GM18519 (cell line): ENCODE data around the gene RAB11FIP2.

ENCODE experiments used
- ATAC-seq: cut with Tn5 transposase; IDR thresholded peaks from one replicate; pipeline ENCODE4 v1.9.1; 2021; ENCODE audit warnings: mild to moderate bottlenecking, moderate library complexity; ENCODE audit not compliant: unreplicated experiment, low FRiP score

Gene RAB11FIP2

GRCh38 chr10:118035354-118036005, 11.3 kb downstream of the RAB11FIP2 start:
- no peak for ATAC-seq

GRCh38 chr10:118034791-118035261, 11.9 kb downstream of the RAB11FIP2 start:
- ATAC-seq = no peak

- no peak for ATAC-seq
These were observed 12.8 kb downstream of the RAB11FIP2 start for GRCh38 chr10:118033905-118034304.

GRCh38 chr10:118032564-118032963, 14.2 kb downstream of the RAB11FIP2 start:
- no peak for ATAC-seq

- ATAC-seq = no peak
These were observed 15.2 kb downstream of the RAB11FIP2 start for GRCh38 chr10:118031351-118032075.

GRCh38 chr10:118028619-118029018, 18.1 kb downstream of the RAB11FIP2 start:
- peak; percentile 96 for ATAC-seq

GRCh38 chr10:118027397-118027796, 19.3 kb downstream of the RAB11FIP2 start:
- no peak for ATAC-seq

GRCh38 chr10:118026936-118027335, 19.8 kb downstream of the RAB11FIP2 start:
- ATAC-seq = no peak

GRCh38 chr10:118020365-118020764, 26.4 kb downstream of the RAB11FIP2 start:
- no peak for ATAC-seq

- no peak for ATAC-seq
These were observed 28.9 kb downstream of the RAB11FIP2 start for GRCh38 chr10:118017850-118018249.

GRCh38 chr10:118017071-118017740, 29.5 kb downstream of the RAB11FIP2 start:
- no peak for ATAC-seq

- no peak for ATAC-seq
These were observed 33.7 kb downstream of the RAB11FIP2 start for GRCh38 chr10:118012952-118013525.

- no peak for ATAC-seq
These were observed 39.0 kb downstream of the RAB11FIP2 start for GRCh38 chr10:118007773-118008172.

- ATAC-seq = no peak
These were observed 43.6 kb downstream of the RAB11FIP2 start for GRCh38 chr10:118003126-118003525.

- no peak for ATAC-seq
These were observed 44.2 kb downstream of the RAB11FIP2 start for GRCh38 chr10:118002581-118002980.

GRCh38 chr10:117997673-117998072, 49.1 kb downstream of the RAB11FIP2 start:
- ATAC-seq = no peak

- ATAC-seq = no peak
These were observed 50.0 kb downstream of the RAB11FIP2 start for GRCh38 chr10:117996709-117997108.

GRCh38 chr10:117994771-117995170, 52.0 kb downstream of the RAB11FIP2 start:
- ATAC-seq = no peak

- ATAC-seq = no peak
These were observed 53.6 kb downstream of the RAB11FIP2 start for GRCh38 chr10:117993166-117993565.

- ATAC-seq = no peak
These were observed 55.0 kb downstream of the RAB11FIP2 start for GRCh38 chr10:117991701-117992100.

- ATAC-seq = no peak
These were observed 56.8 kb downstream of the RAB11FIP2 start for GRCh38 chr10:117989962-117990361.
